ENCODE results near the gene METTL9.

- TF ChIP-seq CTCF (IDR thresholded peaks at IDR 0.05) (no peak), POLR2A (IDR thresholded peaks at IDR 0.05) (no peak), POLR2AphosphoS5 (IDR thresholded peaks at IDR 0.05) (no peak), EP300 (IDR thresholded peaks at IDR 0.05) (no peak)
These were observed 12.4 kb downstream of the METTL9 start for GRCh38 chr16:21611556-21612384.

Measured in stomach (tissue), 4 donors.